ENCODE results near the gene NARS2.

GRCh38 chr11:78535920-78536319 is 38.7 kb downstream of the NARS2 start:
- TF ChIP-seq CTCF (IDR thresholded peaks at IDR 0.05; ENCODE audit: low read length) (no peak), EZH2phosphoT487 (IDR thresholded peaks at IDR 0.05; ENCODE audit: low read length) (no peak), EZH2 (optimal IDR thresholded peaks at IDR 0.05; ENCODE audit: low read depth, low read length) (no peak)
